Esophagus squamous epithelium (tissue), 4 donors: ENCODE data around the gene PDE7B.

Experiments used
- POLR2A ChIP-seq, 4 donors: fragments of 450-650 bp; IDR thresholded peaks; one replicate each; pipeline ENCODE4 v1.6.1; 2017; ENCODE audit warnings: antibody characterized with exemption in 4 of 4, mild to moderate bottlenecking in 4 of 4, moderate library complexity in 3 of 4
- TF ChIP-seq, protein P1 (sequence below), 6 experiments: fragments of 450-650 bp in 4 of 6; fragments of 200-600 bp in 2 of 6; sonication (generic) in 2 of 6; IDR thresholded peaks; one replicate each; pipeline ENCODE4 v1.5.1; 2016 to 2019; ENCODE audit warnings: antibody characterized with exemption in 6 of 6, mild to moderate bottlenecking in 4 of 6, moderate library complexity in 4 of 6

DNA sequence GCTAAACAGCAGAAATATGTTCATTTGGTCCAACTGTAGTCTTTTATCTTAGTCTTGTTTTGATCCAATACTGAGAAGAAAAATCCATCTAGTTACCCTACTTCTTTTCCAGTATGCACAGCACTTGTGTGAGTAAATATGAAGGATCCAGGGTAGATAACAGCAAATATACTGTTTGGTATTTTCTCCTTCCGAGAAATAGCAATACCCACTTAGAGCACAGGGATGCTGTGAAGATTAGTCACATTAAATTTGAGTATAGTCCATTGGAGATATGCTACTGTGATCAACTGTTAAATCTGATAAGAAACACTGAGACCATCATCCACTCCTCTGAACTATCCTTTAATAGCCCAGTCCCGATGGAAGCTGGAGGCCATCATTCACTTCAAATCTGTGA is 145.2 kb downstream of the PDE7B start:
- TF ChIP-seq POLR2A (IDR thresholded peaks at IDR 0.05): no peak
- TF ChIP-seq, protein P1, sequence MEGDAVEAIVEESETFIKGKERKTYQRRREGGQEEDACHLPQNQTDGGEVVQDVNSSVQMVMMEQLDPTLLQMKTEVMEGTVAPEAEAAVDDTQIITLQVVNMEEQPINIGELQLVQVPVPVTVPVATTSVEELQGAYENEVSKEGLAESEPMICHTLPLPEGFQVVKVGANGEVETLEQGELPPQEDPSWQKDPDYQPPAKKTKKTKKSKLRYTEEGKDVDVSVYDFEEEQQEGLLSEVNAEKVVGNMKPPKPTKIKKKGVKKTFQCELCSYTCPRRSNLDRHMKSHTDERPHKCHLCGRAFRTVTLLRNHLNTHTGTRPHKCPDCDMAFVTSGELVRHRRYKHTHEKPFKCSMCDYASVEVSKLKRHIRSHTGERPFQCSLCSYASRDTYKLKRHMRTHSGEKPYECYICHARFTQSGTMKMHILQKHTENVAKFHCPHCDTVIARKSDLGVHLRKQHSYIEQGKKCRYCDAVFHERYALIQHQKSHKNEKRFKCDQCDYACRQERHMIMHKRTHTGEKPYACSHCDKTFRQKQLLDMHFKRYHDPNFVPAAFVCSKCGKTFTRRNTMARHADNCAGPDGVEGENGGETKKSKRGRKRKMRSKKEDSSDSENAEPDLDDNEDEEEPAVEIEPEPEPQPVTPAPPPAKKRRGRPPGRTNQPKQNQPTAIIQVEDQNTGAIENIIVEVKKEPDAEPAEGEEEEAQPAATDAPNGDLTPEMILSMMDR (IDR thresholded peaks at IDR 0.05): no peak
